ENCODE data around the gene HSPD1.

HSPD1 gene

DNA sequence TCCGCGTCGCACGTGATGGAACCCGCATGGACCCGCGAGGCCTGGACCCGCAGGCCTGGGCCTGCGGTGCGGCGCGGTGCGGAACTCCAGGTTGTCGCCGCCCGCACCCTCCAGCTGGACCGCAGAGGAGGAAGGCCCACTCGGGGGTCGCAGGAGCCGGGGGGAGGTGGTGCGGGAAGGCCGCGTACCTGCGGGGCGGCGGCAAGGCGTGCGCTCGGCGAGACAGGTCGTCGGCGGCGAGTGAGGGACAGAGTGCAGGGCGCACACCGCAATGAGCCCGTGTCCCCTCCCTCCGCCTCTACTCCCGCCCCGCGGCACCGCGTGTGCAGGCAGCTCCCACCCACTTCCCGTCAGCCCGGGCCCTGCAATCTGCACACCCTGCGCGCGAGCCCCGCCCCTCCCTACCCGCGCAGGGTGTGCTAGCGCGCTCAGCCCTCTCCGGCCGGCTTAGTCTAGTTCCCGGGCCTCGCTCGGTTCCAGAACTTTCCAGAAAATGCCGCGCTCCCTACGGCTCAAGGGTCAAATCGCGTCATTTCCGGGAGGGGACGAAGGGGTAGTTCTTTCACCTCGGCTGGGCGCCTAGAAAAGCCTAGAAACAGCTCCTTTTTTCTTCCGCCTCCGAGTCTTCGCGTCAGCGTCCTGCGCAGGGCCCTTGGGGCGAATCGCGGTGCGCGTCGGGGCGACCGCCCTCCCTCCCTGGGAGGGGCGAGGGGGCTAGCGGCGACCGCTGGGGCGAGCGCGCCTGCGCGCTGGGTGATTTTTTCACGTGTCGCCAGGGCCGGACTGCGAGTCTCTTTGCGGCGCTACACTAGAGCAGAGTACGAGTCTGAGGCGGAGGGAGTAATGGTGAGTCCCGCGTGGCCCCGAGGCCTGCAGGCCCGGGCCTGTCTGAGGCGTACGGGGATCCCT is at the start of gene HSPD1, which contains the start of gene HSPE1:
HSPD1 (minus strand) TSS at position 247 of the 909 bp plus-strand sequence. CDS start 992 bp downstream, outside the sequence.
HSPE1 (plus strand) TSS at position 786 of the 909 bp plus-strand sequence; CDS start at position 844, 58 bp downstream.
- peak; percentile 93 to 95 for DNase-seq (ENCODE audit: low read depth in 2 of 2)

DNA sequence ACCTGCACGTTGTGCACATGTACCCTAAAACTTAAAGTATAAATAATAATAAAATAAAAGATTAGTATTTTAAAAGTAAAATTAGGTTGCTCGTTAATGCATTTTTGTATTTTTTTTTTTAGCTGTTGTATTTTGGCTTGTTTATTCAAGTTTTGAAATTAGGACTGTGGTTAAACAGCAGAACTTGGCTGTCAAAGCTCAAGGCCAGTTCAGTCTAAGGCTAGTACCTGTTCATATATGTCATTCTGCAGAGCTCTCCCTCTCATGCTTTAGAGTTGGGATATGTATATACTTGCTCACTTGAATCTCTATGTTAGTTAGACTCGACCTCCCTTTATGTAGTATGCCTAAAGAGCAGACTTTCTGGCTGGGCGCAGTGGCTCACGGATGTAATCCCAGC is 48.9 kb upstream of the HSPD1 start:
- no peak for DNase-seq (ENCODE audit: low read depth in 2 of 2)

DNA sequence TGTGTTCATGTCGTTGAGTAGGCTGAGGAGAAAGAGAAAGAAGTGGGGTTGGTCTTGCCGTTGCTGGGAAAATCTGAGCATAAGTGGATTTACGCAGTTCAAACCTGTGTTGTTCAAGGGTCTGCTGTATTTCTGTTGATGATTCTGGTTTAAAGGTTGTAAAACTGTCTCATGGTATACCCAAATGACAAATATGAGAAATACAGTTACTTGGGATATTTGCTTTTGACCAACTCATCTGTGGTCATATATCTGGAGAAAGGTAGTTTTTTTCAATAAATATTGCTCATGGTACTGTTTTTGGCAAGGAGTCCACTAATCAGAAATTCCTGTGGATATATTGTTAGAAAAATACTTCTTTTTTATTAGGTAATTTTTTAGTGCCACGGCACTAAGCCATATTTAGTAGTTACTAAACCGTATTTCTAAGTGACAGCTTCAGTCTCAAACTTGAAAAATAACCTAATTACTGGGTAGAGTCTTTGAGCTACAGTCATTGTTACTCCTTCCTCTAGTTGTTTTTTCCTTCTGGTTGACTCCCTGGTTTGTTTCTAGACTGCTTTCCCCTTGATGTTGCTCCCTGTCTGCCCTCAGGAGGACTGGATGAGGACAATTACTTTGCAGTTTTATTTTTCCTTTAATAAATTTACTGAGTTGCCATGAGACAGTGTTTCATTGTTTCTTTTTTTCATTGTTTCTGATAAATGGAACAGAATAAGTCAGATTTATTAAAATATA is 47.7 kb upstream of the HSPD1 start:
- DNase-seq (ENCODE audit: low read depth in 2 of 2), result no peak

DNA sequence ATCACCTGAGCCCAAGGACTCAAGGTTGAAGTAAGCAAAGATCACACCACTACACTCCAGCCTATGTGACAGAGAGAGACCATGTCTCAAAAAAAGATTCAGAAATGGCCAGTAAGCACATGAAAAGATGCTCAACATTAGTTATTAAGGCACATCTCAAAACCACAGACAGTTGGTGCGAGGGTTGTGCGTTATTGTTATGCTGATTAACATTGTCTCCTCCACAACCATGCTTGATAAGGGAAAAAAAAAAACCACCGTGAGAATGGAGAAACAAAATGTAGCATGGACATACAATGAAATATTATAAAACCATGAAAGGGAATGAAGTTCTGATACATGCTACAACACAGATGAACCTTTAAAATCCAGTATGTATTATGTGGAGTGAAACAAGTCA is 43.6 kb upstream of the HSPD1 start:
- DNase-seq (ENCODE audit: low read depth in 2 of 2), result no peak

DNA sequence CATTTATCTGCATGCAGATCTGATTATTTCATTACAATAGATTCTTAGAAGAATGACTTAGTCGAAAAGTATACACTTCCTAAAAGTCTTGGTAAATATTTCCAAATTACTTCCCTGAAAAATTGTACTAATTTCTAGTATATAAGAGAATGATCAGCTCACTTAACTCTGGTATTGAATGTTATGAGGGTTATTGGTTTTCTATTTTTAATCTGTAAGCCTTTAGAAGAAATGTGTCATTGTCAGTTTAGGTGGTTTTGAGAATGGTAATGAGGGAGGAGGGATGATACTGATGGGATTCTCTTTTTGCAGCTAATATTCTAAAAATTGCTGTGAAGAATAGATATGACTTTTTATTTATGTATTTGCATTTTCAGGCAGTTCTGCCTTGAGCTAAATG is 40.1 kb upstream of the HSPD1 start:
- DNase-seq (ENCODE audit: low read depth in 2 of 2), result no peak

DNA sequence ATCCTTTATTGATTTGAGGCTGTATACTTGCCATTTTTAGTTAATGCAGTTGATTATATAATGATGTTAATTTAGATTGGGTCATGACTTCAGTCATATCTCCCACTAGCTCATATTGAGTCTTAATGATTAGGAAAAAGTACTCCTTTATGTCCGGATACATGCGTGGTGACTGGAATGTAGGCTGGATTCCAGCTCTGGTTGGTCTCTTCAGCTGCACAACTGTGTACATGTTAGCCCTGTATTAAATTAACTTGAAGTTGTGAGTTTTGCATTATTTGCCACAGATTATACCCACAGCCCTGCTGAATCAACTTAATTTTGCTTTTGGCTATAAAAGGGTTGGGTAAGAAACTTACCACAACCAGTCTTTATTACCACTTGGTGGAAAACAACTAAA is 38.8 kb upstream of the HSPD1 start:
- DNase-seq (ENCODE audit: low read depth in 2 of 2), result no peak

DNA sequence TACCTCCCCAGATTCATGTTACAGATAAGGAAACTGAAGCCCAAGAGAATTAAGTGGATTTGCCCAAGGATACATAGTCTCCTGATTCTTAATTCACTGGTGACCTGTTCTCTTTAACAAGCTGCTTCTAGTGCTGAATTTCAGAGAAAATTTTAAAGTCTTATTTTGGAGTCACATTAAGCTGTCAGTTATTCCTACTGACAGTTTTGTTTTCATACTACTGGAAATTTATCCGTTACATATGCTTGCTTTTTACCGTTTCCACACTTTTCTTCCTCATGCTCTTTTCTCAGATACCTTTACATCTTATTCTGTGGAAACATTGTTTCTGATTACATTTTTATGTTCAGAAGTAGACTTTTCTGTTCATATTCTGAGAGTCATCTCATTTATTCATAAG is 17.5 kb upstream of the HSPD1 start:
- no peak for DNase-seq (ENCODE audit: low read depth in 2 of 2)

DNA sequence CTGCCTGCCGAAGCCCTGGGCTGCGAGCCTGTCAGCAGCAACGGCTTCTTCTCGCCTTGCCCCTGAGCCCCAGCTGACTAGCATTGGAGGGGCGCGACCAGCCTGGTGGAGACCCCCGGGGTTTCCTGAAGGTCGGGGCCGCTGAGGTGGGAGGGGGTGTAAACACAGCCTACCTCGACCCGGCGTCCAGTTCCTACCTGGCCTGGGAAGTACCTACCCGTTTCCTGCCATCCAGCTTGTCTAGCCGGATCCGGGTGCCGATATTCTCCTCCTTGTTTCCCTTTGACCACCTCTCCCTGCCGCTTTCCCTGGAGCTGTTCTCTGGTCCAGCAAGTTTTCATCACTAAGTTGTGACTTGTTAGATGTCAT is 16.7 kb upstream of the HSPD1 start:
- DNase-seq (ENCODE audit: low read depth in 2 of 2), result no peak

DNA sequence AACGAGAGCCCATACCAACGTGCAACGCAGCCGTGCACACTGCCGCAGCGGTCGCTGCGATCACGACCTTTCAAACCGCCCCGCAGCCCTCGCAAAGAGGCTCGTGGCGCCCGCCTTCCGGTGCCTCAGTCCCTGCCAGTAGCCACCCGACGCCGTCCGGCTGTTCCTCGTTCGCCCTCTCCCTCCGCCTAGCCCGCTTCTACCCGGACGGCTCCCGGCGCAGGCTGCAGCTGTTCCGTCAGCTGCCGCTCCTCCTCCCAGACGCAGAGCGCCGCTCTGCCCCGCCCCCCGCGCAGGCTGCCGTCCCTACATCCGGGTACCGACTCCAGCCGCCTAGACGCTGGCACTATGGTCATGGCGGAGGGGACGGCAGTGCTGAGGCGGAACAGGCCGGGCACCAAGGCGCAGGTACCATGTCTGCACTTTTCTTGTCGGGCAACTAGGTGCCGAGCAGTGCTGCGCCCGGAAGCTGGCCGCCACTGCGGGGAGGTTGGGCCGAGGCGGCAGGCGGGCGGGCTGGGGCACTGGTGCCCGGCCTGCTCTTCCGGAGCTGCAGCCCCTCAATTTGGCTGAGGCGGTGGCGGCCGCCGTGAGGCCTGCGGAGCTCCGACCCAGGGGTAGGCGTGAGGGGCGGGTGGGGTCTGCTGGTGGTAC is 16.2 kb upstream of the HSPD1 start, which contains the start of gene MOB4:
MOB4 (plus strand) TSS at position 328 of the 654 bp plus-strand sequence; CDS start at position 349, 21 bp downstream.
- peak; percentile 89 to 91 for DNase-seq (ENCODE audit: low read depth in 2 of 2)

DNA sequence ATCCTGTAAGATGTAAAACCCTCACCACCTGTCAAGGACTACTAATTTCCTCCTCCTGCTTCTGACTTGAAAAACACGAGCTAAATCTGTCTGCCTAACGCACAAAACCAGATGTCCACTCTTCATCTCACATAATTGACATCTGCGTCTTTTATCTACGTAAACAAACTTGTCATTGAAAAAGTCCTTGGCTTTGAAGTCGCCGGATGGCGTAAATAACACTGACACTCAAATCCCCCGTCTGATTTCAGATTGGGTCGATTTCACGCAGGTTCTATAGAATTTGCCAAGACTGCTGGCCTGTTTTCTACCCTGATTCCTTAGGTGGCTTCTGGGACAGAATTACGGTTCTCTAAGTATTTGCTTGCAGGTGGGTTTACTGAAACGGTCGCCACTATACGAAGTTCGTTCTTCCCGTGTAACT is 15.7 kb upstream of the HSPD1 start:
- DNase-seq (ENCODE audit: low read depth in 2 of 2), result no peak

DNA sequence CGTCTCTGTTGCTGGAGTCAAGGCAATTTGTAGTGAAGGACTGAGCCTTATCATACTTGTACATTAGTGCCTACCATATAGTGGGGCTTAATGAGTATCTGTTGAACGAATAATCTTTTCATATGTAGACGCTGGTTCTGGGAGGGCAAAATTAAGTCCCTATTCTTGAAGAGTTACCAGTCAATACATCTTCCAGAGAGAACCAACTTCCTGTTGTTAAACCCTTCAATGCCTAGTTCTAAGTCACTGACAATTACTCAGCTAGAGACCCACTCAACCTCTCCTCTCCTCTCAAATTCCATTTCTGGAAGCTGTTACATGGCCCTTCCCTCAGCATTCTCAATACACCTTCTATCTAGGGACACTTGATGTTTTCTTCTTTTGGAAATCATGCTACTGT is 15.1 kb upstream of the HSPD1 start:
- DNase-seq (ENCODE audit: low read depth in 2 of 2), result no peak

DNA sequence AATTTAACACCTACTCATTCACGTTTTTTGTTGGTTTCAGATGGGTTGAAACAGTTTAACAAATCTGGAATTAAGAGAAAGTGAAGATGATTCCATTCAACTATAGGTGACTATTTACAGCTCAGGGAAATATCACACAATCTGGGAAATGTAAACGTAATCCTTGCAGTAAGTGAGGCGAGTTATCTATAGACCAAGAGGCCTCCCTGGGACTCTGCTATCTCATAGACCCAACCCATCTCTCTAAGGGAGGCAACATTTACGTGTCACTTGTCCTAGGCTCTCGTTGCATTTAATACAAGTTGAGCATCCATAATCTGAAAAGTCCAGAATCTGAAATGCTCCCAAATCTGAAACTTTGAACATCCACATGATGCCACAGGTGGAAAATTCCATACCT is 14.3 kb upstream of the HSPD1 start:
- no peak for DNase-seq (ENCODE audit: low read depth in 2 of 2)

DNA sequence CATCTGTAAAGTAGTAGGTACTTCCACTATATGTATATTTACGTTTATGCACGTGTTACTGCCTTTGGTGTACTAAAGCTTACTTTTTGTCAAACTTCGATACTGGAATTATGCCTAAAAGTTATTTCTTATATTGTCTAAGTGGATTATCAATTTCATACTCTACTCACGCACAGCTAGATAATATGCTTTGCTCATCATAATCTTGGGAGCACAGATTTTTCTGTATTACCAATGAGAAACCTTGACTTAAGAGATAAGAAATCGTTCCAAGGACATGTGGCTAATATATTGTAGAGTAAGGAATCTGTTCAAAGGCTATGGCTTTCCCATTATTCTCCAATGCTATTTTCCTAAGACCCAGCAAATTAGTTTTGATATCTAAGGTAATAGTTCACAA is 7.0 kb upstream of the HSPD1 start:
- no peak for DNase-seq (ENCODE audit: low read depth in 2 of 2)

DNA sequence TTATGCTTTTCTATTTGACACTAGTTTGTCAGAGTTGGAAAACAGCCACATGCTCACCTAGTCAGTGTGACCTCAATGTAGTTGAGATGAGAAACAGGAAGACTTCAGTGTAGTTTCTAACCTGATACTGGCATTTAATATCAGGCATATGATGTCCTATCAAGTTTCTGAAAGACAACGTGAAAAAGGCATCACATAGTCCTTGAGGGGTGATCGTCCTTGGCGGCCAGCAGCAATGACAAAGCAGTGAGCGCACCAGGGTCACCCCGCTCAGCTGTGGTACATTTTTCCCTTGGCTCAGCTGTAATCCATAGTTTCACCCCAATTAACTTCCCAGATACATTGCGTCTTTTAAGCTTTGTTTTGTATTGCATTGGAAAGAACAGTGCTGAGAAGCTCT is 4.9 kb upstream of the HSPD1 start:
- no peak for DNase-seq (ENCODE audit: low read depth in 2 of 2)

DNA sequence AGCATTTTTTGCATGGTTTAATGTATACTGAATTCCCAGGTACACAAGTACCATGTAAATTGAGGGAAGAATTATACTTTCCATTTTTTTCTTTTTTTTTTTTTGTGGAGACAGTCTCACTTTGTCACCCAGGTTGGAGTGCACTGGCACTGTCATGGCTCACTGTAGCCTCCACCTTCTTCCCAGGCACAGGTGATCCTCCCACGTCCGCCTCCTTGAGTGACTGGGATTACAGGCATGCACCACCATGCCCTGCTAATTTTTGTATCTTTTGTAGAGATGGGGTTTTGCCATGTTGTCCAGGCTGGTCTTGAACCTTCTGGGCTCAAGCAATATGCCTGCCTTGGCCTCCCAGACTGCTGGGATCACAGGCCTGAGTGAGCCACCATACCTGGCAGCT is 4.4 kb upstream of the HSPD1 start:
- DNase-seq (ENCODE audit: low read depth in 2 of 2), result no peak

DNA sequence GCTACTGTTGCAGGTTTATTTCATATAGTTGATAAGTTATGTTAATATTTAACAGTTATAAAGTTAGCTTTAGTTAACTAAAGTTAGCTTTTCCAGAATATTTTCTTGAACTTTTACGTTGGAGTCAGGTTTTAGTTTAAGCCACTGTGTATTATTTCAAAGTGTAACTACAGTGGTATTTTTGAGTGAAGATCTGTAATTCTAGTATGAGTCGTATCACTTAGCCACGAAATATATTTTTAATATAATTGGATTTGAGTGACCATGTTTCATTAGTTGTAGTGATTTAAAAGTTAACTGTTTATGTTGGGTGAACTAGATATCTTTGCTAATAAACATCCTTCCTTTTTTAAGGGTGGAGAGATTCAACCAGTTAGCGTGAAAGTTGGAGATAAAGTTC is 3.0 kb upstream of the HSPD1 start:
- DNase-seq (ENCODE audit: low read depth in 2 of 2), result no peak

DNA sequence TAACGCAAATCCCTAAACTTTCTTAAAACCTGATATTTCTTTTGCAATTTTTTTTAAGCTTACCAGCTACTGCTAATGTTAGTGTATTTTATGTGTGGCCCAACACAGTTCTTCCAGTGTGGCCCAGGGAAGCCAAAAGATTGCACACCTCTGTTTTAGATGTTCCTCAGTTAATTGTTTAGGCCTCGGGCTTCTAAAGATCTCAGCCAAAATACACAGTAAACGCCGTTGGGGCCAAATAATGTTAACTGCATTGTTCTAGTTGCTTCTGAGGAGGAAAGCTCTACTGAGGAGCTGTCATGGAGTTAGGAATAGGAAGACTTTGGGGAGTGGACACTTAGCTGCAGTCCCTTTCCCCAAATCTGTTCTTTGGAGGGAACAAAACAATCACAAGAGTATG is 2.6 kb upstream of the HSPD1 start:
- no peak for DNase-seq (ENCODE audit: low read depth in 2 of 2)

DNA sequence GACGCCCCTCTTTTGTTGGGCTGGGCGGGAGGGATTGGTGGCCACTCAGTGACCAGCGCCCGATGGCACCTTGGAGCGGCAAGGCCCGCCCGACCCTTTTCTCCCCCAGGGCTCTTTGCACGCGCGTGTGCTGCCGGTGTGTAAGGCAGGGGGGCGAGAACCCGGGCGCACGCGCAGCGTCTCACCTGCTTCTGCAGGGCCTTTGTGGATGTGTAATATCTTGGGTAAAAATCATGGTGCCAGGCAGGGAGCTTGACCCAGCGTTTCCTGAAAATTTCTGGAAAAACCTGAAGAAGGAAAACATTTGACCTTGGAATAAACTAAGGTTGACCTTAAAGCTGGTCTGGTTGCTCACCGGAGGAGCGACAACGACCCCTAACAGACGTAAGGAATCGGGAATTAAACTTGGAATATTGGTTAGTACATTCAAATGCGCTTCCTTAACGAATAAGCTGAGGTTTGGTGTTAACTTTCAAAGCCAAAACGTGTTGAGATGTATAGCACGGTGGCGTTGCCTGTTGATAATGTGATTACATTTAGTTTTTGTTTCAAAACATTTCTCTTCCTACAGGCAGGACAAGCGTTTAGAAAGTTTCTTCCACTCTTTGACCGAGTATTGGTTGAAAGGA is 977 bp upstream of the HSPD1 start:
- no peak for DNase-seq (ENCODE audit: low read depth in 2 of 2)

DNA sequence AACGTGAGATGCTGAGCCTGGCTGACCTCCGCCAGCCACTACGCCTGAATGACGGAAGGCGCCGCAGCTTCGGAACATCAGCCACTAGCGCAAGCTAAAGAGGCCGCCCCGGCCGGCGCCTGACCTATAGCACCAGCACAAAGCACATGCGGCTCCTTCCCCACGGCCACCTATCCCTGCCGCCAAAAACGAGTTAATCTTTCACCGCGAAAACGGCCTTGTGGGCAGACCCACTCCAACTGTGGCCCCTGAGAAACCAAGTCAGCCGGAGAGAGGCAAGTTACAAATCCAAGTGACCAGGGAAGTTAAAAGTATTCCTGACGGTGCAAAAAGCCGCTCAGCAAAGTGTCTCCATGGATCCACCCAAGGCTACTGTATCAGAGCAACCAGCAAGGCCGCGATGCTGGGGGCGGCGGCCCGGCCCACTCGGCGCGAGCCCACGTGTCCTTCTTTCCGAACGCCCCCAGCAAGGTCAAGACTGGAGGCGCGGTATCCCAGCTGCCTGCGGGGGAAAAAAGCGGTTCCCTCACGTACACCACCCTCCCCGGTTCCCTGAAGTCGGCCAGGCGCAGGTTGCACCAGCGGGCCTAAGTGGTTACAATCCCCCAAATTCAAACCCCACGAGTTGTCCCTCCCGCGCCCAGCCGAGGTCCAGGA is 575 bp downstream of the HSPD1 start:
- DNase-seq (ENCODE audit: low read depth in 2 of 2), result peak; percentile 29 to 30

DNA sequence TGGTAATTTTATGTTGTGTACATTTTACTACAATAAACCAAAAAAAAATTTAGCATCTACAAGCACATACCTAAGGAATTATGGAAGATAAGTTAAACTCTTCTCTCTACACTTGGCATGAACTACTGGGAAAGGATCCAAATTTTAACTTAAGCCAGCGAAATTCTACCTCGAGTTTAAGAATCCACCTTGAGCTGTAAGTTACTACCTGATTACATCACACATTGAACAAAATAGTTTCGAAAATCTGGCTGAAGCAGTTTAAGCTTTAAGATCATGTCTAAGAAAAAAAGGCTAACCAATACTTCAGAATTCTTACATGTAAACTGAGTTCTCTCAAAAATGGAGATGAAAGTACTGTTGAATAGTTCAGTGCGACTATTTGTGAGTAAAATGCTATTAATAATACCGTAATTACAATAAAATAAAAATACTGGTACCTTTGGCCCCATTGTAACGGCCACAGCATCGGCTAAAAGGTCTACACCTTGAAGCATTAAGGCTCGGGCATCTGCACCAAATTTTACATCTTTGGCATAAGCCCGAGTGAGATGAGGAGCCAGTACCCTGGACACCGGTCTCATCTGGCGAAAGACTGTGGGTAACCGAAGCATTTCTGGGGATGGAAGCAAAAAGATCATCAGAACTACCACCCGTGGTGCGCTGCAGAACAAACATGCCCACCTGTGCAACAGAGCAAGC is 1.3 kb downstream of the HSPD1 start:
- no peak for DNase-seq (ENCODE audit: low read depth in 2 of 2)

DNA sequence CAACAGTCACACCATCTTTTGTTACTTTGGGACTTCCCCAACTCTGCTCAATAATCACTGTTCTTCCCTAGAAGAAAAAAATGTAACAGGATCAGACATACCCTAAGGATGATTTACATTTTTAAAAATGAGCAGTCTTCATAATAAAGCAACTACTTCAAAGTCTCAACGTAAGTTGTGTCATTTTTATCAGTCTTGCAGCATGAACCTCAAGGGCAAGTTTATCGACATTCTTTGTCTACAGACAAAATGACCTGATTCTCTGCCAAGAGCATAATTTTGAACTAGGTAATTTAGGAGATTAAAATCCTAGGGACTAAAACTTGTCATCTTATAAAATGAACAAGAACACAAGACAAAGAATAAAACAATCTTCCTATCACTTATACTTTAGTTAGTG is 2.3 kb downstream of the HSPD1 start:
- DNase-seq (ENCODE audit: low read depth in 2 of 2), result no peak
